K562 (cell line): Measurements from ENCODE around the gene ACAP2. TPM values are rescaled to one million over a fixed set of nuclear protein-coding genes. Genes with fewer than 3 reads are reported as not detected.

ENCODE experiments used
- CREB1 ChIP-seq, 2 experiments: sonication (generic) in 1 of 2; formaldehyde crosslinking in 1 of 2; IDR thresholded peaks; 2 replicates each; pipeline versions ENCODE4 v1.6.1 to v1.8.0; 2012 to 2022; ENCODE audit warnings: inconsistent platforms in 1 of 2, mild to moderate bottlenecking in 1 of 2, missing genetic modification reagents in 1 of 2, moderate library complexity in 1 of 2
- GATAD2B ChIP-seq: fragments of 450-650 bp; IDR thresholded peaks from 2 replicates; pipeline ENCODE4 v1.6.1; 2017; ENCODE audit warnings: mild to moderate bottlenecking, borderline replicate concordance
- GTF2E2 ChIP-seq: fragments of 200-800 bp; sonication (Bioruptor generic); IDR thresholded peaks from 2 replicates; pipeline ENCODE4 v1.6.1; 2016; ENCODE audit warnings: missing genetic modification characterization, missing compliant biosample characterization
- HIVEP1 ChIP-seq: fragments of 250-450 bp; sonication (Bioruptor Pico); IDR thresholded peaks from 2 replicates; pipeline ENCODE4 v1.4.0; 2020; ENCODE audit warnings: mild to moderate bottlenecking
- HNRNPUL1 ChIP-seq: fragments of 200-400 bp; formaldehyde crosslinking; IDR thresholded peaks from 2 replicates; pipeline ENCODE4 v1.6.1; 2017; ENCODE audit warnings: low read length
- MYC ChIP-seq, 2 experiments: fragments of 250-450 bp in 1 of 2; sonication (Bioruptor Pico) in 1 of 2; IDR thresholded peaks; 2 replicates each; pipeline versions ENCODE4 v1.5.1 to v1.6.1; 2012 to 2021; ENCODE audit warnings: low read depth in 2 of 2, borderline replicate concordance in 1 of 2, improper control_type of control experiment in 1 of 2, low read length in 1 of 2, mild to moderate bottlenecking in 1 of 2, moderate library complexity in 1 of 2
- OTX1 ChIP-seq: fragments of 450-650 bp; formaldehyde crosslinking; IDR thresholded peaks from 2 replicates; pipeline ENCODE4 v1.4.0; 2022; ENCODE audit warnings: mild to moderate bottlenecking
- PURB ChIP-seq: sonication (generic); formaldehyde crosslinking; IDR thresholded peaks from 2 replicates; pipeline ENCODE4 v1.9.0; 2021; ENCODE audit warnings: low read depth, mild to moderate bottlenecking, missing genetic modification reagents
- RBM22 ChIP-seq: fragments of 200-400 bp; formaldehyde crosslinking; IDR thresholded peaks from 2 replicates; pipeline ENCODE4 v1.6.1; 2018; ENCODE audit warnings: low read length, low read depth; ENCODE audit not compliant: poor library complexity, severe bottlenecking
- SETDB1 ChIP-seq: IDR thresholded peaks from one replicate; pipeline ENCODE4 v1.6.1; 2012; ENCODE audit warnings: low read length, control low read depth, inconsistent platforms
- TARDBP ChIP-seq: fragments of 450-650 bp; IDR thresholded peaks from 2 replicates; pipeline ENCODE4 v1.6.1; 2016
- TBP ChIP-seq: optimal IDR thresholded peaks from 2 replicates; pipeline ENCODE3; 2011; ENCODE audit warnings: low read depth, low read length, improper control_type of control experiment
- TEAD4 ChIP-seq, 2 experiments: sonication (generic) in 1 of 2; formaldehyde crosslinking in 1 of 2; IDR thresholded peaks; 2 replicates each; pipeline versions ENCODE4 v1.6.1 to v1.8.0; 2012 to 2022; ENCODE audit warnings: borderline replicate concordance in 1 of 2, inconsistent platforms in 1 of 2, low read length in 1 of 2, mild to moderate bottlenecking in 1 of 2, missing genetic modification reagents in 1 of 2
- TOE1 ChIP-seq, 2 experiments: fragments of 450-650 bp in 1 of 2; sonication (generic) in 1 of 2; formaldehyde crosslinking in 1 of 2; IDR thresholded peaks; 2 replicates each; pipeline versions ENCODE4 v1.7.1 to v1.8.0; 2016 to 2022; ENCODE audit warnings: borderline replicate concordance in 2 of 2, mild to moderate bottlenecking in 2 of 2, antibody characterized with exemption in 1 of 2, inconsistent platforms in 1 of 2, low read depth in 1 of 2, missing genetic modification reagents in 1 of 2, moderate library complexity in 1 of 2
- ZBTB26 ChIP-seq: fragments of 450-650 bp; formaldehyde crosslinking; IDR thresholded peaks from 2 replicates; pipeline ENCODE4 v1.4.0; 2022; ENCODE audit warnings: missing genetic modification characterization
- ZNF668 ChIP-seq: fragments of 250-450 bp; sonication (Bioruptor Pico); IDR thresholded peaks from 2 replicates; pipeline ENCODE4 v1.8.0; 2022; ENCODE audit warnings: mild to moderate bottlenecking, inconsistent platforms
- ZNF75A ChIP-seq: fragments of 450-650 bp; formaldehyde crosslinking; IDR thresholded peaks from 2 replicates; pipeline ENCODE4 v1.4.0; 2020; ENCODE audit warnings: mild to moderate bottlenecking
- polyA plus RNA-seq, 8 experiments: library from polyadenylated mRNA; depleted of rRNA in 4 of 8; stranded (reverse) in 5 of 8; unstranded in 3 of 8; fragments of >200 nt; fragmentation: Nextera tagmentation in 2 of 8; fragmentation: Illumina TruSeq in 1 of 8; extraction: Ambion mirVana in 2 of 8; extraction: Trizol in 1 of 8; gene quantifications; 2 replicates each; pipeline versions ENCODE4 v1.2.1 to v1.2.3, GENCODE V29; 2011 to 2014; ENCODE audit warnings: inconsistent platforms in 1 of 8, missing spikeins in 1 of 8
- total RNA-seq, 7 experiments: library from RNA; depleted of rRNA in 6 of 7; stranded (reverse); fragments of >200 nt in 6 of 7; fragmentation: Illumina TruSeq in 2 of 7; extraction: Trizol in 2 of 7; gene quantifications; 2 replicates each; pipeline versions ENCODE4 v1.2.1 to v1.2.3, GENCODE V29; 2011 to 2021; ENCODE audit warnings: low replicate concordance in 1 of 7
- TF ChIP-seq, protein P1 (sequence below): sonication (generic); formaldehyde crosslinking; IDR thresholded peaks from 2 replicates; pipeline ENCODE4 v1.8.0; 2022; ENCODE audit warnings: mild to moderate bottlenecking, missing genetic modification reagents
- TF ChIP-seq, protein P2 (sequence below): fragments of 450-650 bp; IDR thresholded peaks from one replicate; pipeline ENCODE4 v1.6.1; 2018; ENCODE audit warnings: mild to moderate bottlenecking, moderate library complexity; ENCODE audit not compliant: partially characterized antibody

ACAP2 gene
- total and polyA plus RNA-seq, 9 of the 15 experiments (the other 6 are each of a cell fraction or from before 2014, with no cell fraction given), result 10.6 to 52.7 (median 34.4) TPM

DNA sequence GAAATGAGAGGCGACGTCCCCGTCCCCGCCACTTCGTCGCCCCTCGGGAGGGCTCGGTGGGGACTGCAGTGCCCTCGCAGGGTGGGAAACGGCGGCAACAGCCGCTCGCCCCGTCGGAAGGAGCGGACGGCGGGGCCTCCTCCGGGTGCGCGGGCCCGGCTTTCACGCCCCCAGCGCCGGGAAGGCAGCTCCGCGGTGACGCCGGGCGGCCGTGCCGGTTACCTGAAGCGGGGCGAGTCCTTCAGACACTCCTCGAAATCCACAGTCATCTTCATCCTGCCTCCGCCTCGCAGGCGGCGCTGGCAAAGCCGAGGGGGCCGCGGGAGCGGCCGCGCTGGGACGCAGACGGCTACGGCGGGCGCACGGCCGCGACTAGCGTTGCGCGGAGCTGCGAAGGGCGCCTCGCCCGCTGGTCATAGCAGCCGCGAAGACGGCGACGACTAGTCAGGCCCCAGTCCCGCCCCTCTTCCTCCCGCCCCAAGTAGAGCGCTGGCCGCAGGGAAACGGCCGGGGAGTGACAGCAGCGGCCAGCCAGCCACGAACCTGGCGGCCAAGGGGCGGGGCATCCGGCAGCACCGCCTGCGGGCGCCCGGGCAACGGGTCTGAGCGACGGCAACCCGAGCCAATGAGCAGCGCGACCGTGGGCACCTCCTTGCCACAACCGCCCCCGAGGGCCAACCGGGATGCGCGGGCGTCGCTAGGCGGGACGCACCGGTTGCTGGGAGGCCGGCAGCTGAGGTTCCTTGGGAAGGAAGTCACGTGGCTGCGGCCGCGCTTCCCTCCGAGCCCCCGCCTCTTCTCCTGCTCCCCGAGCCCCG is at the start of gene ACAP2 (continued):
- TF ChIP-seq TOE1 (IDR thresholded peaks at IDR 0.05; ENCODE audit: borderline replicate concordance), result peak; percentile 97
- TF ChIP-seq TOE1 (CRISPR knock-in tag; IDR thresholded peaks at IDR 0.05; ENCODE audit: borderline replicate concordance, low read depth), result no peak
- TF ChIP-seq, protein P1, sequence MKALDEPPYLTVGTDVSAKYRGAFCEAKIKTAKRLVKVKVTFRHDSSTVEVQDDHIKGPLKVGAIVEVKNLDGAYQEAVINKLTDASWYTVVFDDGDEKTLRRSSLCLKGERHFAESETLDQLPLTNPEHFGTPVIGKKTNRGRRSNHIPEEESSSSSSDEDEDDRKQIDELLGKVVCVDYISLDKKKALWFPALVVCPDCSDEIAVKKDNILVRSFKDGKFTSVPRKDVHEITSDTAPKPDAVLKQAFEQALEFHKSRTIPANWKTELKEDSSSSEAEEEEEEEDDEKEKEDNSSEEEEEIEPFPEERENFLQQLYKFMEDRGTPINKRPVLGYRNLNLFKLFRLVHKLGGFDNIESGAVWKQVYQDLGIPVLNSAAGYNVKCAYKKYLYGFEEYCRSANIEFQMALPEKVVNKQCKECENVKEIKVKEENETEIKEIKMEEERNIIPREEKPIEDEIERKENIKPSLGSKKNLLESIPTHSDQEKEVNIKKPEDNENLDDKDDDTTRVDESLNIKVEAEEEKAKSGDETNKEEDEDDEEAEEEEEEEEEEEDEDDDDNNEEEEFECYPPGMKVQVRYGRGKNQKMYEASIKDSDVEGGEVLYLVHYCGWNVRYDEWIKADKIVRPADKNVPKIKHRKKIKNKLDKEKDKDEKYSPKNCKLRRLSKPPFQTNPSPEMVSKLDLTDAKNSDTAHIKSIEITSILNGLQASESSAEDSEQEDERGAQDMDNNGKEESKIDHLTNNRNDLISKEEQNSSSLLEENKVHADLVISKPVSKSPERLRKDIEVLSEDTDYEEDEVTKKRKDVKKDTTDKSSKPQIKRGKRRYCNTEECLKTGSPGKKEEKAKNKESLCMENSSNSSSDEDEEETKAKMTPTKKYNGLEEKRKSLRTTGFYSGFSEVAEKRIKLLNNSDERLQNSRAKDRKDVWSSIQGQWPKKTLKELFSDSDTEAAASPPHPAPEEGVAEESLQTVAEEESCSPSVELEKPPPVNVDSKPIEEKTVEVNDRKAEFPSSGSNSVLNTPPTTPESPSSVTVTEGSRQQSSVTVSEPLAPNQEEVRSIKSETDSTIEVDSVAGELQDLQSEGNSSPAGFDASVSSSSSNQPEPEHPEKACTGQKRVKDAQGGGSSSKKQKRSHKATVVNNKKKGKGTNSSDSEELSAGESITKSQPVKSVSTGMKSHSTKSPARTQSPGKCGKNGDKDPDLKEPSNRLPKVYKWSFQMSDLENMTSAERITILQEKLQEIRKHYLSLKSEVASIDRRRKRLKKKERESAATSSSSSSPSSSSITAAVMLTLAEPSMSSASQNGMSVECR (CRISPR knock-in tag), result peak; percentile 87; the same call in 1 of the 2 replicates
- no peak for TF ChIP-seq TEAD4 (IDR thresholded peaks at IDR 0.05; ENCODE audit: low read length)
- no peak for TF ChIP-seq TEAD4 (CRISPR knock-in tag; IDR thresholded peaks at IDR 0.05; ENCODE audit: borderline replicate concordance)
- no peak for TF ChIP-seq ZNF668
- no peak; the same call in 1 of the 2 replicates for TF ChIP-seq GTF2E2 (tag)
- no peak for TF ChIP-seq ZBTB26 (CRISPR knock-in tag)
- TF ChIP-seq, protein P2, sequence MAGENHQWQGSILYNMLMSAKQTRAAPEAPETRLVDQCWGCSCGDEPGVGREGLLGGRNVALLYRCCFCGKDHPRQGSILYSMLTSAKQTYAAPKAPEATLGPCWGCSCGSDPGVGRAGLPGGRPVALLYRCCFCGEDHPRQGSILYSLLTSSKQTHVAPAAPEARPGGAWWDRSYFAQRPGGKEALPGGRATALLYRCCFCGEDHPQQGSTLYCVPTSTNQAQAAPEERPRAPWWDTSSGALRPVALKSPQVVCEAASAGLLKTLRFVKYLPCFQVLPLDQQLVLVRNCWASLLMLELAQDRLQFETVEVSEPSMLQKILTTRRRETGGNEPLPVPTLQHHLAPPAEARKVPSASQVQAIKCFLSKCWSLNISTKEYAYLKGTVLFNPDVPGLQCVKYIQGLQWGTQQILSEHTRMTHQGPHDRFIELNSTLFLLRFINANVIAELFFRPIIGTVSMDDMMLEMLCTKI, result no peak
- TF ChIP-seq PURB (CRISPR knock-in tag), result no peak
- TF ChIP-seq ZNF75A (CRISPR knock-in tag), result no peak
- peak; percentile 89; the same call in 1 of the 2 replicates for TF ChIP-seq CREB1 (IDR thresholded peaks at IDR 0.05)
- peak; percentile 89 for TF ChIP-seq CREB1 (CRISPR knock-in tag; IDR thresholded peaks at IDR 0.05)
- peak; percentile 99 for TF ChIP-seq RBM22
- 0 out of 2 replicates have a peak, but pooled peaks have one; percentile 69 for TF ChIP-seq HIVEP1 (CRISPR knock-in tag)
- TF ChIP-seq TBP, result peak; percentile 76
- TF ChIP-seq TARDBP, result no peak
- no peak for TF ChIP-seq GATAD2B
- no peak for TF ChIP-seq HNRNPUL1
- TF ChIP-seq OTX1 (CRISPR knock-in tag), result no peak
- no peak; the same call in 1 of the 2 replicates for TF ChIP-seq MYC (IDR thresholded peaks at IDR 0.05; ENCODE audit: low read depth, low read length)
- TF ChIP-seq MYC (CRISPR knock-in tag; IDR thresholded peaks at IDR 0.05; ENCODE audit: borderline replicate concordance, low read depth), result no peak
- TF ChIP-seq SETDB1, result no peak
